Urinary bladder (tissue), 4 donors: ENCODE results near the gene UBXN4. TPM values are rescaled to one million over a fixed set of nuclear protein-coding genes. Genes with fewer than 3 reads are reported as not detected.
"Not testable (repeated sequence)": the region's sequence is repeated elsewhere in the genome, so short reads cannot be mapped to it uniquely, and the experiment has no call there.

Source experiments
- DNase-seq: peaks from one replicate; pipeline ENCODE4 v3.0.0-alpha.2; 2015; ENCODE audit errors: extremely low spot score
- H3K27ac ChIP-seq: one replicate; pipeline ENCODE4 v1.5.1; 2013; ENCODE audit warnings: low read depth, mild to moderate bottlenecking, moderate library complexity
- H3K36me3 ChIP-seq: one replicate; pipeline ENCODE4 v1.6.1; 2013; ENCODE audit warnings: mild to moderate bottlenecking, moderate library complexity; ENCODE audit not compliant: insufficient read depth
- H3K4me1 ChIP-seq: one replicate; pipeline ENCODE4 v1.6.1; 2013; ENCODE audit warnings: mild to moderate bottlenecking, moderate library complexity; ENCODE audit not compliant: insufficient read depth
- H3K4me3 ChIP-seq: one replicate; pipeline ENCODE4 v1.5.1; 2013; ENCODE audit warnings: low read depth, low read length
- WGBS: extraction: QIAGEN DNeasy Blood & Tissue Kit; methylation state at CpG from one replicate; pipeline ENCODE4 v1.1.7; 2013; 5-methylcytosine and 5-hydroxymethylcytosine counted together
- polyA plus RNA-seq: library from polyadenylated mRNA; stranded (reverse); fragments of 200-250 nt; gene quantifications from one replicate; pipeline ENCODE4 v1.2.3, GENCODE V29; 2013
- total RNA-seq: library from RNA; depleted of rRNA; stranded (reverse); fragments of >200 nt; gene quantifications from one replicate; pipeline ENCODE4 v1.2.3, GENCODE V29; 2014
- donor health status: healthy with polysubstance abuse.
- donor health status: healthy.

Gene UBXN4
- total and polyA plus RNA-seq, 2 donors, result 46.6 to 107 TPM

DNA sequence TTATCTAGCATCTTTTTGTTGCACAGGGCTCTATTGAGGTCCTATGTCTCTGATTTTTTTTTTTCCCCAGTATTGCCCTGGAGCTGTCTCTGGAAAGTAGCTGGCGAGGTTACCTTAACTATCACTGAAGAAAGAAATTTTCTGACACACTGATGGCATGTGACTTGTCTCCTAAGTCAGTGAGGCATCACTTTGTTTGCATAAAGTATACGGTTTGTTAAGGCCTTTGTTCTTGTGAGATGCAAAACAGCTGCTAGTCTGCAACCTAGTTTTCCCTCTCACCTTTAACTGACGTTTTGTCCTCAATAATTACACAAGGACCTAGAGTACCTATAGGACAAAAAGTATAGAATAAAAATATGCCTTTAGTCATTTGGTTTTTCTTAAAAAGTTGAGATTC is 41.8 kb downstream of the UBXN4 start:
- DNase-seq, result no peak
- WGBS, result 73% methylated on average over 3 of the region's 3 CpGs
- Histone ChIP-seq H3K4me1 (no peaks in the 10 kb centered on the region), H3K27ac (no peak overlapping the region), H3K4me3 (no peak overlapping the region), H3K36me3 (peaks cover 14% of the 10 kb centered on the region)

DNA sequence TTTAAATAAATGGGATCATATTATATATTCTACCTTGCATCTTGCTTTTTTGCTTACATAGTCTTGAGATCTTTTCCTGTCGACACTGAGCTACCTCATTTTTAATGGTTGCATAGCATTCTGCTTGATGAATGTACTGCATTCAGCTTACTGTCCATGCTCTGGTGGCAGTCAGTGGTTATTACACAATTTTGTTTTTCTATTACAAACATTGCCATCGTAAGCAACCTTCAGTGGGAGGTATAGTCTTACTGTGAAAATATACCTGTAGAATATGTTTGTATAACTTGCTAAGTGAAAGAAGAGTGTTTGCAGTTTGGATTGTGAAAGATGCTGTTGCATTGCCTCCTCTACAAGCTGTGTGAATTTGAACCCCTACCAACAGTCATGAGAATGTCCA is 43.4 kb downstream of the UBXN4 start:
- H3K27ac ChIP-seq, result no peak overlapping the region
- DNase-seq, result no peak
- H3K4me3 ChIP-seq, result no peak overlapping the region
- H3K36me3 ChIP-seq, result peaks cover 14% of the 10 kb centered on the region
- H3K4me1 ChIP-seq, result no peaks in the 10 kb centered on the region
- WGBS, result 96% methylated on average over 2 of the region's 2 CpGs

DNA sequence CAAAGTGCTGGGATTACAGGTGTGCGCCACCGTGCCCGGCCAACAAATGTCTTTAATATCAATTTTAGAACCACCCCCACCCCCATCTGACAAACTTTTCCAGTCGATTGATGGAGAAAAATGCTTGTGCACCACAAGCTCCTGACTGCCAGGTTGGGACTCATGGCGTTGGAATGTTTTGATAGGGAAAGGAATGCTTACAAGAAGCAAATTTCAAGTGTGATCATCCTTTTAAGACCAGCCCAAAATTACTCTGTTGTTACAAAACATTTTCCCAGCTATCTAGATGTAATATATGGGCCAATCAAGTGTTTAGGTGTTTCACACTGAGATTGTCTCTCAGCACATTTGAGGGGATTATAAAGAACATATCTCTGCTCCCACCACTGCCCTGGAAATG is 45.2 kb downstream of the UBXN4 start:
- H3K27ac ChIP-seq, result no peak overlapping the region
- H3K4me1 ChIP-seq, result no peaks in the 10 kb centered on the region
- WGBS, result 84% methylated on average over 5 of the region's 5 CpGs
- no peak for DNase-seq
- H3K4me3 ChIP-seq, result no peak overlapping the region
- peaks cover 10% of the 10 kb centered on the region for H3K36me3 ChIP-seq

DNA sequence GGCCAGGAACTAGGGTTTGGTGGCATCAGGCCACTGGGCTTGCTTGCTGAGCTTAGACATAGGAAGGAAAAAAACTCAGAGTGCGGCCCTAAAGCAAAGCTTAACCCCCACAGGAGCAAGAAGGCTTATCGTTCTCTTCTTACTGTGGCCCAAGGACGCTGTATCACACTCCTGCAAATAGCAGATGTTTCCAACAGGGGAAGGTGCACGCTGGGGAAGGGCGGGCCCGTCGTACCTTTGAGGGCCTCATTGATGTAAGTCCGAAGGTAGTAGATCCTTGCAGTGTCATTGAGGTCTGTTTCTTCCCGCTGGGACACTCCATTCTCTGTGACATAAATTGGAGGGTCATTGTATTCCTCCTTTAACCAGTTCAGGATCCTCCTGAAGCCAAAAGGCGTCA is 48.8 kb downstream of the UBXN4 start:
- Histone ChIP-seq H3K4me3 (no peak overlapping the region), H3K4me1 (no peaks in the 10 kb centered on the region), H3K27ac (no peak overlapping the region), H3K36me3 (peaks cover 2% of the 10 kb centered on the region)
- 94% methylated on average over 10 of the region's 10 CpGs for WGBS
- no peak for DNase-seq

DNA sequence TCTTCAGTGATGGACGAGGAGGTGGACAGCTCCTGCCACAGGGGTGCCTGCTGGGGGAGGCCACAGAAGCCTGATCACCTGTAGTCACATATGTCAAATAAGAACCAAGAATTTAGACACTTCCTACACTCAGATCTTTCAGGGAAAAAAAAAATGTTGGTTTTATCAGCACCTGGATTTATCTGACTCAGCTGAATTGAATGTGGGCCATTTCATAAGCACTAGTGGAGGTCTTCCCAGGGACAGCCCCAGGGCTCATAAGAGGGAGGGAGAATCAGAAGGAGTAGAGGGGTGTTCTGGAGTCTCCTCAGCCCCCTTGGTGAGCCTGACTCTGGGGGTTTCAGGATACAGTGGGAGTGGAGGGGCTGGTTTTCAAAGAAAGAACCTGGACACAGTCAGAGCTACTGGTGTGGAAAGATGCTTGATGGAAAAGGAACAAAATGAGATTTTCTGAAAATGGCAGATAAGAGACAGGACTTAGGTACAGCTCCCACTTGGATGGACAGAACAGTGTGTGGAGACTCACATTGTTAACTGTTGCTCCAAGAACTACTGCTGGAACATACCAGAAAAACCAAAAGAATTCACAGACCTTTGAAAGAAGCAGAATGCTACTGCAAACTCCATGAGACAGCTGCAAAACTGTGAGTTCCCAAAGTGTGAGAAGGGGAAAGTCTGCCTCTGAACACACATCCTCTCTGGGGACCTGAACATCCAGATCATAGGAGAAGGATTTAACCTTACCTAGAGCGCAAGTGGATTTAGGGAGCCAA is 49.9 kb downstream of the UBXN4 start:
- Histone ChIP-seq H3K36me3 (no peaks in the 10 kb centered on the region), H3K4me3 (no peak overlapping the region), H3K27ac (no peak overlapping the region), H3K4me1 (no peaks in the 10 kb centered on the region)
- no peak for DNase-seq
- WGBS, result 87% methylated on average over 2 of the region's 2 CpGs

DNA sequence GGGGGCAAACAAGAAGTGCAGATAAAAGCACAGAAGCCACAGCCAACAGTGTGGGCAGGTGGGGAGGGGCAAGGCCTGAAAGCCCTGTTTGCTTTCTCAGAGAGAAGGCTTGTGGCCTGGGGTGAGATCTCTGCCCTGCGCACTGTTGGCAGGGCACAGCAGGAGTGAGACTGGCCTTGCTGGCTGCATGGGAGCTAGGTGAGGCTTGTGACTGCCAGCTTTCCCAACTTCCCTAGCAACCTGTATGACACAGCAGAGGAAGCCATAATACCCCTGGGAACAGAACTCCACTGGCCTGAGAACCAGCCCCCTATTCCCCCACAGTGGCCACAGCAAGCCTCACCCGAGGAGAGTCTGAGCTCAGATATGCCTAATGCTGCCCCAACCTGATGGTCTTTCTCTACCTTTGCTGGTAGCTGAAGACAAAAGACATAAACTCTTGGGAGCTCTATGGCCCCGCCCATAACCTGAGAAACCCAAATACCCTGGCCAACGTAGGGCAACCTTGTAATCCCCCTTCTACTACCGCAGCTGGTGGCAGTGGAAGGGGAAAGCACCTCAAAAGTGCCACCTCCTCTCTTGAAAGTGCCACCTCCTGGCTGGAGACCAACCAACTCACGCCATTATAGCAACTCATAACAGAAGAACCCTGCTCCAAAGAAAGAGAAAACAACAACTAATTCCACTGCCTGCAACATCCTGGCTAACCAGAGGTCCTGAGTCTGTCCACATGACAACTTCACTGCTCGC is 50.9 kb downstream of the UBXN4 start:
- no peak for DNase-seq
- H3K4me1 ChIP-seq, result no peaks in the 10 kb centered on the region
- H3K27ac ChIP-seq, result no peak overlapping the region
- 84% methylated on average over 7 of the region's 7 CpGs for WGBS
- H3K4me3 ChIP-seq, result no peak overlapping the region
- H3K36me3 ChIP-seq, result no peaks in the 10 kb centered on the region

DNA sequence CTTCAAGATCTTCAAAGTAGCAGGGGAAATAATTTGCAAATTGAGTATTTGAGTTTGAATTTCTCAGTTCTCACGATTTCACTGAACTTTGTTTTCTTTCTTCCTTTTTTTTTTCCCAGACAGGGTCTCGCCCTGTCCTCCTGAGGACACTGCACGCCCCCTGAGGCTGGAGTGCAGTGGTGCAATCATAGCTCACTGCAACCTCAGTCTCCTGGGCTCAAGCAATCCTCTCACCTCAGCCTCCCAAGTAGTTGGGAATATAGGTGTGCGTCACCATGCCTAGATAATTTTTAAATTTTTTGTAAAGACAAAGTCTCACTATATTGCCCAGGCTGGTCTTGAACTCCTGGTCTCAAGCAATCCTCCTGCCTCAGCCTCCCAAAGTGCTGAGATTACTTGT is 54.0 kb downstream of the UBXN4 start:
- not testable (repeated sequence) for H3K4me3 ChIP-seq, H3K27ac ChIP-seq, H3K36me3 ChIP-seq, H3K4me1 ChIP-seq, DNase-seq
- 84% methylated on average over 4 of the region's 4 CpGs for WGBS

DNA sequence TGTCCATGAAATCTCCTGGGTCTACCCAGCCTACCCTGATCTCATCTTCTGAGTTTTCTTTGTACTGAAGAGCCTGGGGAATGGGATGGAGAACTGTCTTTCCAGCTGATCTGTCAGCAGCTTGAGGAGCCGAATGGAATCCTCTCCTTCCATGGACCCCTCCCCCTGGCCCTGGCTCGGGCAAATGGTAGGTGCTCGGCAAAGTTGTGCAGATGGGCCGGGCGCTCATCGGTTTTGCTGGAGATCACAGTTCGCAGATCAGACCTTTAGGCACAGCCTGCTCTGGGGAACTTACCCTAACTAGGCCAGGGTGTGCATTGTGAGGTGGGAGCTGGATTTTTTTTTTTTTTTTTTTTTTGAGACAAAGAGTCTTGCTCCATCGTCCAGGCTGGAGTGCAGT is 55.0 kb downstream of the UBXN4 start:
- 95% methylated on average over 8 of the region's 8 CpGs for WGBS
- H3K4me1 ChIP-seq, result no peaks in the 10 kb centered on the region
- H3K36me3 ChIP-seq, result no peaks in the 10 kb centered on the region
- DNase-seq, result no peak
- no peak overlapping the region for H3K27ac ChIP-seq
- no peak overlapping the region for H3K4me3 ChIP-seq

DNA sequence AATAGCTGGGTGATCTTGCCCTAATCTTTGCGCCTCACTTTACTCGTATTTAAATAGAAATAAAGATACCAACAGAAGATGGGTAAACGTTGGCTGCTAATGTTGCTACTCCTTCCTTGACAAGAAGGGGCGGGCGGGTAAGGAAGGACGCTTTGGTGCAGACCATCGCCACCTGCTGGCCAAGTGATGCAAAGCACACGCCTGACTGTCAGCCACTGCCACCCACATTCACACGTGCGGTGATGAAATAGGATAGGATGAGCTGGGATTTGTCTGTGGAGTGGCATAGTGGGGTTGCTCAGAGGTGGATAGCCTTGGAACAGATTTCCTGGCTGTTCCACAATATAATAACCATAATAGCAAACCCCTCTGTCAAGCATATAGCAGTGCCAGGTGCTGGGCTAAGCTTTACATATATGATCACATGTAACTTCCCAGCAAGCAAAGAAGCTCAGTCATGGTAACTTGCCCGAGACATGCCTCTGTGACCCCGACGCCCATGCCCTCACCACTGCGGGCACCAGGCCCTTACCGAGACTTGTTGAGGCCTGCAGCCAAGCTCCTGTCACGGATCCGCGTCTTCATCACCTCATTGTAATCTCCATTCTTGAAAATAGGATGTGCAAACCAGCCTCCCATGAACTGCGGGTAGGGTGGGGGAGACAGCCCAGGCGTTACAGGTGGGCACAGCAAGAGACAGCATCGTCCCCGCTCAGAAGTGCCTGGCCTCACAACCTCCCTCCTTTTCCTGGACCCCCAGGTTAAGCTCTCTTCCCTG is 56.0 kb downstream of the UBXN4 start:
- Histone ChIP-seq H3K27ac (no peak overlapping the region), H3K4me3 (no peak overlapping the region), H3K36me3 (no peaks in the 10 kb centered on the region), H3K4me1 (no peaks in the 10 kb centered on the region)
- WGBS, result 35% methylated on average over 22 of the region's 22 CpGs
- no peak for DNase-seq

DNA sequence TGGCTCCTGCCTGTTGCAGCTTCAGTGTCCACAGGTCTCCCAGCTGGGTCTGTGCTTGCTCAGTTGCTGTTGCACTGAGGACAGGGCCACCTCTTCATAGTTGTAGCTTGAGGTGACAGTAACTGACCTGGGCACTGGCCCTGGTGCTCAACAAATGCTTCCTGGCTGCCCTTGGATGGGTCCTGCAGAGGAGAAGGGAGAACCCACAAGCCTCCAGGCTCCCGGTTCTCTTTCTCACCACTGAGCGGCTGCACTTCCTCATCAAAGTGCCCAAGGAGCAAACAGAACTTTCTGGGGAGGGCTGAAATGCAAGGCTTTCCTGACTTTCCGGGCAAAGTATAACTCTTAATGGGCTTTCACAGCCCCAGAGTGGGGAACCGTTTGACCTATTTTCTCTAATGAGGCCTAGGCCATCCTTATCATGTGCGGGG is 56.6 kb downstream of the UBXN4 start:
- 69% methylated on average over 5 of the region's 5 CpGs for WGBS
- Histone ChIP-seq H3K27ac (no peak overlapping the region), H3K36me3 (no peaks in the 10 kb centered on the region), H3K4me3 (no peak overlapping the region), H3K4me1 (no peaks in the 10 kb centered on the region)
- no peak for DNase-seq

DNA sequence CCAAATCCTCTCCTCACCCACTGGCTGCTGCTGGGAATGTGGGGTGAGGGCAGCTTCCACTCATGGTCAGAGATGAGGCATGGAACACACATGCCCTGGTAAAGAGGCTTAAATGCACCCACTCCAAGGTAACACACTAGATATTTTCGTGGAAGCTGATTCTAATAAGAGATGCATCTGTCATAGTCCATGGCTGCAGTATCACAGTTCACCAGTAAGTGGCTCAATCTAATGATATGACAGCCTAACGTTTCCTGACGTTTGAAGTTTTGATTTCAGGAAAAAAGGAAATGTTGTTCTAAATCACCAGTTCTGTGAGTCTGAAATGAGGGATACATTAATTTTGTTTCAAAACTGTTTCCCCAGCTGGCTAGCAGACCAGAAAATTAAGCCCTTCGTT is 57.1 kb downstream of the UBXN4 start:
- H3K36me3 ChIP-seq, result no peaks in the 10 kb centered on the region
- WGBS, result 50% methylated on average over 4 of the region's 4 CpGs
- H3K4me3 ChIP-seq, result no peak overlapping the region
- DNase-seq, result no peak
- H3K27ac ChIP-seq, result no peak overlapping the region
- H3K4me1 ChIP-seq, result no peaks in the 10 kb centered on the region

DNA sequence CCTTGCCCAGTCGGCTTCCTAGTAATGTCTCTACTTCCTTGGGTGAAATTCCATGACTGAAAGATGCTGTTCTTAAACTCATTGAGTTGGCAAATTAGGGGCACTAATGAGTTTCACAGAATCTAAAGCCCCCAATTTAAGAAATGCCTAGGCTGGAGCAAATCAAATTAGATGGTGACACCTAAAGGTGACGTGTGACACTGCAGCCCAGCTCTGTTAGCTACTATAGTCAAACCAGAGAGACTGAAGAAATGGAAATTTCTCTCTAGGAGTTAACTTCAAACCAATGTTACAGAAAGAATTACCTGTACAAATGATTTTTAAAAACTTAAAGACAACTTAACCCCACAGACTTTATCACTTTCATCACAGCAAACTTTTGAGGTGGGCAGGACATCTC is 58.1 kb downstream of the UBXN4 start:
- Histone ChIP-seq H3K4me1 (no peaks in the 10 kb centered on the region), H3K4me3 (no peak overlapping the region), H3K27ac (no peak overlapping the region), H3K36me3 (no peaks in the 10 kb centered on the region)
- no peak for DNase-seq
- WGBS, result 57% methylated on average over 2 of the region's 2 CpGs

DNA sequence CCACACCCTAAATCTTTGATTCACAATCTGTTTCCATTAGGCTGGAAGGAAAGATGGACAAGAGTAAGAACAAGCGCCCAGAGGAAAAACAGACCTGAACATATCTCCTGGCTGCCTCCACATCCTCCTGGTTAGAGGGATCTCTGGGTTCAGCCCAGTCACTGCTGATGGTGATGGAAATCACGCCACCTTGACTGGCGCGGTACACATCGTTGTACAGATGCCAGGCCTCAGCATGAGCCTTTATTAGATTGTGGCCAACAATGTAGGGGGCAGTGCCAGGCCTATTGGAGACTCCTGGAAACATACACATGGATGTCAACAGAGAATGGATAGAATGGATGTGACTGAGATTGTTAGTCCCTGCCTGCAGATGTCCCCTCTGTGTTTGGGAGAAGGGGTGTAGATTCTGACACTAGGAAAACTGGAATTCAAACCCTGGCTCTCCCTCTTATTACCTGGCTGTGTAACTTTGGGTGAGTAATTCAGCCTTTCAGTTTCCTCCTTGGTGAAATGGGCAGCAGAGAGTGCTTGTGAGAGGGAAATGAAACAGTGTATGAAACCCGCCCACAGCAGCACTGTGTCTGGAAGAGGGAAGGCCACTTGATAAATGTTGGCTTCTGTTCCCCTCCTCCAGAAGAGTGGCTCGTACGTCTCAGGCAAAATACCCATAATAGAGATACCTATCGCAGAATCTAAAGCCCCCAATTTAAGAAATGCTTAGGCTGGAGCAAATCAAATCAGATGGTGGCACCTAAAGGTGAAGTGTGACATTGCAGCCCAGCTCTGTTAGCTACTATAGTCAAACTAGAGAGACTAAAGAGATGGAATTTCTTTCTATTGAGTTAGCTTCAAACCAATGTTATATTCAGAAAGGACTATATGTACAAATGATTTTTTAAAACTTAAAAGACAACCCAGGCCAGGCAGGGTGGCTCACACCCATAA is 59.1 kb downstream of the UBXN4 start:
- Histone ChIP-seq H3K27ac (no peak overlapping the region), H3K4me1 (no peaks in the 10 kb centered on the region), H3K4me3 (no peak overlapping the region), H3K36me3 (no peaks in the 10 kb centered on the region)
- no peak for DNase-seq
- 89% methylated on average over 9 of the region's 9 CpGs for WGBS
